Fibroblast of lung (primary cell): ENCODE results near the gene EHMT1.

Source experiments
- CTCF ChIP-seq, 2 donors: IDR thresholded peaks in 1 of 2; conservative IDR thresholded peaks in 1 of 2; 1 replicate in 1 of 2; 2 replicates in 1 of 2; pipeline ENCODE4 v1.5.1; 2011 to 2012; ENCODE audit warnings: low read length in 2 of 2, control low read depth in 1 of 2, inconsistent platforms in 1 of 2, low read depth in 1 of 2, mild to moderate bottlenecking in 1 of 2
- EZH2 ChIP-seq: IDR thresholded peaks from 2 replicates; pipeline ENCODE4 v1.5.1; 2012; ENCODE audit warnings: low read length, control low read depth, mild to moderate bottlenecking; ENCODE audit errors: missing control alignments

DNA sequence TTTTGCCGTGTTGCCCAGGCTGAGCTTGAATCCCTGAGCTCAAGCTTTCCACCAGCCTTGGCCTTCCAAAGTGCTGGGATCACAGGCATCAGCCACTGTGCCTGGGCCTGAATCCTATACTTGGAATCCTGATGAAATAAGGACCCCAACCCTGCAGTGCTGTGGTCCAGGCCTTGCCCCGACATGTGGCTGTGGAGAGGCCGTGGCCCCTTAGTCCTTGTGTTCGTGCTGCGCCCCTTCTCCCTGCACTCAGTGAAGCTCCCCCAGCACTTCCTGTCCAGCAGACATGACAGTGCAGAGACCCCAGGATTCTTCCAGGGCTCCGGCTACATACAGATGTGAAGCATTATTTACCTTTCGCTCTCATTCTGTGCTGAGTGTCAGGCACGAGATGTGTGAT is 52.9 kb downstream of the EHMT1 start:
- no peak for TF ChIP-seq EZH2
- no peak for TF ChIP-seq CTCF (conservative IDR thresholded peaks at IDR 0.05 in 1 of 2, IDR thresholded peaks at IDR 0.05 in 1 of 2; ENCODE audit: low read depth in 1 of 2, low read length in 2 of 2)
